HG02852 (cell line): ENCODE measurements around the gene PKNOX1.
"Not testable (repeated sequence)": the region's sequence is repeated elsewhere in the genome, so short reads cannot be mapped to it uniquely, and the experiment has no call there.

ENCODE experiments used
- ATAC-seq: cut with Tn5 transposase; IDR thresholded peaks from one replicate; pipeline ENCODE4 v1.9.1; 2021; ENCODE audit warnings: mild to moderate bottlenecking, moderate library complexity; ENCODE audit not compliant: unreplicated experiment

Gene PKNOX1

GRCh38 chr21:43016728-43017127, 42.4 kb downstream of the PKNOX1 start:
- no peak for ATAC-seq

GRCh38 chr21:43018519-43018918, 44.2 kb downstream of the PKNOX1 start:
- ATAC-seq = no peak

- ATAC-seq = no peak
Measured at GRCh38 chr21:43020177-43020576, 45.8 kb downstream of the PKNOX1 start.

GRCh38 chr21:43020771-43021170, 46.4 kb downstream of the PKNOX1 start:
- ATAC-seq = no peak

GRCh38 chr21:43021191-43021590, 46.8 kb downstream of the PKNOX1 start:
- ATAC-seq = no peak

GRCh38 chr21:43021756-43022600, 47.6 kb downstream of the PKNOX1 start:
- ATAC-seq = no peak

- ATAC-seq = no peak
Measured at GRCh38 chr21:43023175-43023574, 48.8 kb downstream of the PKNOX1 start.

GRCh38 chr21:43024439-43025136, 50.2 kb downstream of the PKNOX1 start:
- ATAC-seq = no peak

GRCh38 chr21:43025636-43026180, 51.3 kb downstream of the PKNOX1 start:
- ATAC-seq = no peak

GRCh38 chr21:43027846-43028731, 53.7 kb downstream of the PKNOX1 start:
- no peak for ATAC-seq

GRCh38 chr21:43029785-43030184, 55.4 kb downstream of the PKNOX1 start:
- no peak for ATAC-seq

- ATAC-seq = no peak
Measured at GRCh38 chr21:43031121-43031619, 56.8 kb downstream of the PKNOX1 start.

GRCh38 chr21:43034101-43034500, 59.7 kb downstream of the PKNOX1 start:
- ATAC-seq = no peak

GRCh38 chr21:43034826-43035225, 60.5 kb downstream of the PKNOX1 start:
- no peak for ATAC-seq

GRCh38 chr21:43036889-43037288, 62.5 kb downstream of the PKNOX1 start:
- ATAC-seq = not testable (repeated sequence)

GRCh38 chr21:43037918-43038658, 63.7 kb downstream of the PKNOX1 start:
- not testable (repeated sequence) for ATAC-seq

- not testable (repeated sequence) for ATAC-seq
Measured at GRCh38 chr21:43038659-43039044, 64.3 kb downstream of the PKNOX1 start.

- ATAC-seq = not testable (repeated sequence)
Measured at GRCh38 chr21:43042169-43042568, 67.8 kb downstream of the PKNOX1 start.

GRCh38 chr21:43043291-43043690, 68.9 kb downstream of the PKNOX1 start:
- ATAC-seq = not testable (repeated sequence)

GRCh38 chr21:43044547-43044946, 70.2 kb downstream of the PKNOX1 start:
- not testable (repeated sequence) for ATAC-seq
